ENCODE measurements around the gene RYR1.
"Not testable (repeated sequence)": the region's sequence is repeated elsewhere in the genome, so short reads cannot be mapped to it uniquely, and the experiment has no call there.

Gene RYR1

GRCh38 chr19:38464421-38465082 lies 31.1 kb downstream of the RYR1 start:
- no peak for DNase-seq

GRCh38 chr19:38466050-38466449 lies 32.6 kb downstream of the RYR1 start:
- DNase-seq: no peak

- no peak for DNase-seq
These were observed 34.3 kb downstream of the RYR1 start for GRCh38 chr19:38467541-38468525.

GRCh38 chr19:38469151-38469550 lies 35.7 kb downstream of the RYR1 start:
- DNase-seq: no peak

GRCh38 chr19:38470788-38471480 lies 37.4 kb downstream of the RYR1 start:
- no peak for DNase-seq

- DNase-seq: not testable (repeated sequence)
These were observed 39.2 kb downstream of the RYR1 start for GRCh38 chr19:38472725-38473124.

GRCh38 chr19:38473201-38473600 lies 39.7 kb downstream of the RYR1 start:
- DNase-seq: no peak

- DNase-seq: no peak
These were observed 41.7 kb downstream of the RYR1 start for GRCh38 chr19:38475176-38475575.

GRCh38 chr19:38478273-38478971 lies 44.9 kb downstream of the RYR1 start:
- DNase-seq: no peak

GRCh38 chr19:38482496-38482895 lies 49.0 kb downstream of the RYR1 start:
- no peak for DNase-seq

- DNase-seq: no peak
These were observed 49.6 kb downstream of the RYR1 start for GRCh38 chr19:38483016-38483630.

GRCh38 chr19:38484747-38485146 lies 51.3 kb downstream of the RYR1 start:
- DNase-seq: no peak

- DNase-seq: no peak
These were observed 52.2 kb downstream of the RYR1 start for GRCh38 chr19:38485541-38486285.

- no peak for DNase-seq
These were observed 53.3 kb downstream of the RYR1 start for GRCh38 chr19:38486731-38487336.

GRCh38 chr19:38488096-38488495 lies 54.6 kb downstream of the RYR1 start:
- no peak for DNase-seq

GRCh38 chr19:38488776-38489481 lies 55.4 kb downstream of the RYR1 start:
- no peak for DNase-seq

- DNase-seq: no peak
These were observed 57.4 kb downstream of the RYR1 start for GRCh38 chr19:38490861-38491260.

- no peak for DNase-seq
These were observed 58.8 kb downstream of the RYR1 start for GRCh38 chr19:38492181-38492813.

GRCh38 chr19:38494379-38494778 lies 60.9 kb downstream of the RYR1 start:
- DNase-seq: no peak

- not testable (repeated sequence) for DNase-seq
These were observed 61.9 kb downstream of the RYR1 start for GRCh38 chr19:38495375-38495774.
